Esophagus squamous epithelium (tissue), 4 donors: ENCODE data around the gene EIF4E.
"Not testable (repeated sequence)": the region's sequence is repeated elsewhere in the genome, so short reads cannot be mapped to it uniquely, and the experiment has no call there.

Experiments used
- CTCF ChIP-seq, 6 experiments: fragments of 450-650 bp in 4 of 6; fragments of 200-600 bp in 2 of 6; sonication (generic) in 2 of 6; IDR thresholded peaks; one replicate each; pipeline ENCODE4 v1.5.1; 2016 to 2019; ENCODE audit warnings: antibody characterized with exemption in 6 of 6, mild to moderate bottlenecking in 4 of 6, moderate library complexity in 4 of 6
- POLR2A ChIP-seq, 4 donors: fragments of 450-650 bp; IDR thresholded peaks; one replicate each; pipeline ENCODE4 v1.6.1; 2017; ENCODE audit warnings: antibody characterized with exemption in 4 of 4, mild to moderate bottlenecking in 4 of 4, moderate library complexity in 3 of 4

- not testable (repeated sequence) for TF ChIP-seq POLR2A, CTCF (IDR thresholded peaks at IDR 0.05)
Observed at GRCh38 chr4:98926257-98926656, 2.7 kb downstream of the EIF4E start.
